HG03097 (cell line): ENCODE data around the gene WWOX.
A peak's percentile ranks its signal among the peaks of the same experiment; 100 is the strongest.

Source experiments
- ATAC-seq: cut with Tn5 transposase; IDR thresholded peaks from one replicate; pipeline ENCODE4 v1.9.1; 2021; ENCODE audit not compliant: unreplicated experiment, low FRiP score

Gene WWOX

DNA sequence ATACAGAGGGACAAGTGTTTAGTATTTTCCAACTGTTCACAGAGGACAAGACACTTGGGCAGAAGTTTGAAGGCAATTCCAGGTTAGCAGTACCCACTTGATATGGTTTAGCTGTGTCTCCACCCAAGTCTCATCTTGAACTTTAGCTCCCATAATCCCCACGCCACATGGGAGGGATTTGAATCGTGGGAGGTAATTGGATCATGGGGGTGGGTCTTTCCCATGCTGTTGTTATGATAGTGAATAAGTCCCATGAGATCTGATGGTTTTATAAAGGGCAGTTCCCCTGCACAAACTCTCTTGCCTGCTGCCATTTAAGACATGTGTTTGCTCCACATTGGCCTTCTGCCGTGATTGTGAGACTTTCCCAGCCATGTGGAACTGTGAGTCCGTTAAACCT lies 832.2 kb downstream of the WWOX start:
- no peak for ATAC-seq

GRCh38 chr16:78932355-78932943 lies 833.0 kb downstream of the WWOX start:
- no peak for ATAC-seq

DNA sequence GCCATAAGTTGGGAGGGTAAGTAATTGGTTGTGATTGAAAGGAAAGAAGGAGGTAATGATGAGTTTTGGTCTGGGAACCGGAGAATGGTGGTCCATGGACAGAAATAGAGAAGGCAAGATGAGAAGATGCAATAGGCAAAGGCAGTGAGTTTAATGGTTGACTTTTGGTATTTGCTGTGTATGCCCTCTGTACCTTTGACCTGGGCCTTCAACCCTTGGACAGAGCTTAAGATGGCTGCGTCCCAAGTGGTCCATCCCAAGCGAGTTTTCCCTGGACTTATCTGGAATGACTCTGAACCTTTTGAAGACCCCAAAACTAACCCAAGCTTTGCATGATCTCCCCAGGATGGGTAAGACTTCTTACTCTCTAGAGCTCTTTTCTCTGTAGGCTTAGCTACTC lies 836.6 kb downstream of the WWOX start:
- ATAC-seq, result no peak

DNA sequence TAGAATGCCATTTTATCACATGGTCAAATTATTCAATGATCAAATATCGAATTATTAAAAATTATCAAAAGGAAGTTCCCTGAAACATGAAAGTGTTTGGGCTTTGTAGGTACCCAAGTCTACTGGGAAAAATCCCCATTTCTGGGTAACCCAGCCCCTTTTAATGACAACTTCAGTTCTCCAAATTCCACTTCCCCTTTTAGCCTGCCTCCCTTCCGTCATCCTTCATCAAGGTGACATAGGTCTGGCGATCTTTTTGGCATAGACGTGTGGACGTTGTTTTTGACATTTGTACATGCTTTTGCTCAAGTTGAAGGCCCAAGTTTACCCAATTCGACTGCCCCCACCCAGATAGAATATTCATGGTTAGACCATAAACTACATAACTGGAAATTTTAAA lies 840.1 kb downstream of the WWOX start:
- ATAC-seq, result no peak

GRCh38 chr16:78942625-78943245 lies 843.3 kb downstream of the WWOX start:
- ATAC-seq, result no peak

- no peak for ATAC-seq
Measured at GRCh38 chr16:78945336-78945735, 845.9 kb downstream of the WWOX start.

DNA sequence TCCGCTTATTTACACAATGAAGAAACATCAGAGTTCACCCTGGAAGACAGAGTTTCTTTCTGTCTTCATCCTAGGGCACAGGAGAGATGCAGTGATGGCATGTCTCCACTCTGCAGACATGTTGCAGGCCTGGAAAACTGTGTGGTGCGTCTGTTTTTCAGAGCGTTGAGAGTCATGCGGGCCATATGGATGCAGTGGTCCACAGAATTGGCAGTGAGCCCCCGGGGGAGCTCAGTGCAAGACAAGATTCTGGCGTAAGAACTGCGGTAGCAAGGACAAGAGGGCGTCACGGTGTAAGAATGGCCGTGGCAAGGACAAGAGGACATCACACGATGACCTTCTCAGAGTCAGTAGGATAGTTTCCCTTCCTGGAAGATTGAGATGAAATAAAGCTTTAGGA lies 847.1 kb downstream of the WWOX start:
- ATAC-seq, result no peak

- ATAC-seq, result no peak
Measured at GRCh38 chr16:78950768-78951167, 851.3 kb downstream of the WWOX start.

- ATAC-seq, result no peak
Measured at GRCh38 chr16:78952630-78953029, 853.2 kb downstream of the WWOX start.

- ATAC-seq, result no peak
Measured at GRCh38 chr16:78953526-78953925, 854.1 kb downstream of the WWOX start.

DNA sequence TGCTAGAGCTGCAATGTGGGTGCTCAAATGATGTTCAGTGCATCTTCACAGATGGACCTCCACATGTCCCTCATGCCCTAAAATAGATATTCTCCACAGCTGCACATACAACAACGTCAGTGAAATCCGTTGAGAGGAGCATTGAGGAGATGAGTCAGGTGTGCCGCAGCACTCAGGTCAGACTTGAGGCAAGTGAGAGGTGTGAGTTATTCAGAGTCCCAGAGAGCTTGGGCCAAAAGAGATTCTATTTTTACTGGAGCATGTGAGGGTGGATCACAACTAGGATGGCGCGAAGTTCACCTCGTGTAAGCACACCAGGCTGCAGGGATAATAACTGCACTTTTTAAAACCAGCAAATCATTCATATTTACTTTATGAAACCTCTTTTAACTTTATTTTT lies 855.8 kb downstream of the WWOX start:
- ATAC-seq, result no peak

- ATAC-seq, result no peak
Measured at GRCh38 chr16:78956859-78957258, 857.4 kb downstream of the WWOX start.

DNA sequence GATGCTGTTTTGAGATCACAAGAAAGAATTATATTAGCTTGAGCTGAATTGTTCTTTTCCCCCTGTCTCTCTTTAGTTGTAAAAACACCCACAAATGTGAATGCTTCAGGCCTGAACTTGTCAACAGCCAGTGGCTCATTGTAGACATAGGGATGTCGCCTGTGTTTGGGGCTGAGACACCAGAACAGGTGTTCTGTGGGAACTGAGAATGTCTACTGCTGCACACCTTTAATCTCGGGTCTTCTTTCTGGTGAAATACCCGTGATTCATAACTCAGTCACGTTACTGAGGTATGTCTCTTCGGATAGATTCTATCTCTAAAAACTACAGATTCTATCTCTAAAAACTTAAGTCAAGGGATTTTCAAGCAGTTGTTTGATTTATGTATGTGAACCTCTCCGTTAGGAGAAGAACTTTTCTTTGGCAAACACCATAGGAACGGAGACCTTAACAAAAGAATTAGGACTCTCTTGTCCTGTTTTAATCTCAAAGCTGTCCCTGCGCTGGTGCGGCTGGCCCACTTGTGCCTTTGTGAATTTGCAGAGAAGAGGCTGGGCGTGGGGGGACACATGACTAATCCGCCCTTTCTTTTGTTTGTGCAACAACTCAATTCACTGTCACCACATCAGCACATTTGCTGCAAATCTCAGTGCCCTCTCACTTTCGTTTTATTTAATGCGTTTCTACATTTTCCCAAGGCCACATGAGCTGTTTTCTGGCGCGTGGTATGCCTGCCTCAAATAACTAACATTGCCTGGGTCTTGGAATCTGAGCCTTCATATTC lies 858.1 kb downstream of the WWOX start:
- ATAC-seq, result no peak

- no peak for ATAC-seq
Measured at GRCh38 chr16:78961464-78961863, 862.0 kb downstream of the WWOX start.

DNA sequence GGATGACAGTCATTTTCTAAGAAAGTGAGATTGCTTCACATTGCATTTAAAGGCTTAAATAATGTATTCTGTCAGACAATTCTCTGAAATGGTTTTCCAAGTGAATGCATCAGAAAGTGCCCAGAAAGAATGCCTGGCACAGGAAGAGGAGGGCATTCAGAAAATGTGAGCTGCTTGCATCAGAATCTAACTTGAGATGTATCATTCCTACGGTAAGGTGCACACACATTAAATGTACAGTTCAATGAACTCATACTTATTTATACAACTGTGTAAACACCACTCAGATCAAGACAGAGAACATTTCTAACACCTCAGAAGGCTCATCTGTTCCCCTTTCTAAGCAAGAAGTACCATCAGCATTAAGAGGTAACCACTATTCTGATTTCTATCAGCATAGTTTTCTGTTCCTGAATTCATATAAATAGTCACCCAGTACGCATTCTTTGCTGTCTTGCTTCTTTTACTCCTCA lies 863.0 kb downstream of the WWOX start:
- peak; percentile 85 for ATAC-seq

DNA sequence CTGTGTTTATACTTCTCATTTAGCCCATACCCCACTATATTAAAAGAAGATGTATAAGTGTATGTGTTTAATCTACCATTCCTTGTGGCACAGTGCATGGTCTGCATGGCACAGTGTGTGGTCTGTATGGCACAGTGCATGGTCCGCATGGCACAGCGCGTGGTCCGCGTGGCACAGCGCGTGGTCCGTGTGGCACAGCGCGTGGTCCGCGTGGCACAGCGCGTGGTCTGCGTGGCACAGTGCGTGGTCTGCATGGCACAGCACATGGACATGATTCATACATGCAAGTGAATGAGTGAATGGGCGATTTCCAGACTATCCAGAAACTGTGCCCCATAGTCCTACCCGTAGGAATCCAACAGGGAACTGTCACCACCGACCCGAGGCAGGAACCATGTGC lies 868.5 kb downstream of the WWOX start:
- no peak for ATAC-seq

DNA sequence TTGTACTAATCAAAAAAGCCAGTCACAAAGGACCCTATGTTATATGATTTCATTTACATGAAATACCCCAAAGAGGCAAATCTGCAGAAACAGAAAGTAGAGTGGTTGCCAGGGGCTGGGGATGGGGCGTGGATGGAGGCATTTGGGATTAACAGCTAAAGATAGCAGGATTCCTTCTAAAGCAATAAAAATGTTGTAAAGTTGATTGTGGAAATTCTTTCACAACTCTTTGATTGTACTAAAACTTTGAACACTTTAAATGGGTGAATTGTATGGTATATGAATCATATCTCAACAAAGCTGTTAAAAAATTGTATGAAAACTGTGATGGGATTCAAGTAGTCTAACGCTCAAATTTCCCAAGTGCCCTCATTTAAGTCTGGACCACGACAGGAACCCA lies 870.3 kb downstream of the WWOX start:
- no peak for ATAC-seq

- ATAC-seq, result no peak
Measured at GRCh38 chr16:78970650-78971049, 871.2 kb downstream of the WWOX start.

- no peak for ATAC-seq
Measured at GRCh38 chr16:78972006-78972405, 872.6 kb downstream of the WWOX start.

DNA sequence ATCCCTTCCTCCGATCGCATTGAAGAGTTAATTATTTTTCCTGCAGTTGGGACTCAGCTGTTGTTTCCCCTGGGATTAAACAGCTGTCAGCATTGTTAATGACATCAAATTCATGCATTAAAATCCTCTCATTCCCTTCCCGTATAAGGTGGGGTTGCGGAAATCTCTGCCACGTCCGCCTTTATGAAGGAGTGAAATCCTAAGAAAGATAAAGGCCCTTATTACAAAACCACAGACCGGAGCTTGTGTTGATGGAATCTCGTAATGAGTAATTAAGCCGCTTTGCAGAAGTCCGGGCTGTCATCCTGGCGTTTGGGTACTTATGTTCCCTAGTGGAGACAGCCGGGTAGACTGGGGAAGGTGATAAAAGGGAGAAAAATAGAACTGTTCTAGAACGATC lies 873.5 kb downstream of the WWOX start:
- ATAC-seq, result no peak

GRCh38 chr16:78976212-78976611 lies 876.8 kb downstream of the WWOX start:
- no peak for ATAC-seq

DNA sequence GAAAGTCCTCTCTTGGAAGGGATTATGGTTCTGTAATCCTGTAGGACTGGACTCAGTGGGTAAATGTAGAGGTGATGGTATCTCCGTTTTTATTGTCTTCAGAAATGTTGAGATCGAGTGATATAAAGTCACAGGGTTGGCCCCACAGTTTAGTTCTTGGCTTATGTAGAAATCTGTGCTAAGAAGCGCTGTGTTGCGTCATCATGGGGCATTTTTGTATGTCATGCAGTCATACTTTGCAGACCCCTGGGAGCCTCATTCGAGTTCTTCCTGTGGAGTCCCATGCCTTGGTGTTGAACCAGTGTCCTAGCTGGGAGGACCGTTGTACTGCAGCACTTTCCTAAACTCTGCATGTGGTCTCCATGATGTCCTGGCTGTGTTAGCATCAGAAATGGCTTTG lies 881.4 kb downstream of the WWOX start:
- ATAC-seq, result no peak
